A549 (cell line): ENCODE results near the gene CD82. TPM values are rescaled to one million over a fixed set of nuclear protein-coding genes. Genes with fewer than 3 reads are reported as not detected.

Experiments
- ATAC-seq, 2 experiments: fragments of 200-7000 bp in 1 of 2; fragments of >200 bp in 1 of 2; cut with Nextera tagmentation in 1 of 2; cut with Tn5 transposase in 1 of 2; 3 replicates each; pipeline versions ENCODE4 v1.8.0 to v1.9.1; 2018 to 2020; ENCODE audit warnings: mild to moderate bottlenecking in 1 of 2, moderate library complexity in 1 of 2
- CTCF ChIA-PET: fragments of 300-600 bp; sonication (Branson Sonifier 250); formaldehyde crosslinking; extraction: SDS; loops from one replicate; lab custom pipeline; 2021; ENCODE audit warnings: antibody characterized with exemption, inconsistent platforms; lab: Yijun Ruan, JAX
- POLR2A ChIA-PET: fragments of 350-600 bp; formaldehyde crosslinking; extraction: SDS; loops from one replicate; lab custom pipeline; 2021; ENCODE audit warnings: antibody characterized with exemption, inconsistent platforms; lab: Yijun Ruan, JAX
- DNase-seq, 2 experiments: peaks; one replicate each; pipeline versions ENCODE4 v3.0.0 to v3.0.0-alpha.2; 2011 to 2016; ENCODE audit warnings: low read depth in 1 of 2, low spot score in 1 of 2
- FAIRE-seq: peaks from 2 replicates; lab custom pipeline; 2011; peaks lifted over from hg19 to GRCh38; lab: Jason Lieb, UNC
- H3K27ac ChIP-seq, 2 experiments: fragments of >200 bp; sonication (Bioruptor Twin); formaldehyde crosslinking; 3 replicates each; pipeline ENCODE4 v1.5.1; 2016 to 2017
- H3K4me1 ChIP-seq: fragments of >200 bp; sonication (Bioruptor Twin); formaldehyde crosslinking; 3 replicates; pipeline ENCODE4 v1.6.1; 2016
- H3K4me2 ChIP-seq: fragments of >200 bp; sonication (Bioruptor Twin); formaldehyde crosslinking; 3 replicates; pipeline ENCODE4 v1.6.1; 2016
- H3K4me3 ChIP-seq: fragments of >200 bp; sonication (Bioruptor Twin); formaldehyde crosslinking; 3 replicates; pipeline ENCODE4 v1.5.1; 2016
- H3K9me3 ChIP-seq: fragments of >200 bp; sonication (Bioruptor Twin); formaldehyde crosslinking; 3 replicates; pipeline ENCODE4 v1.6.1; 2016
- CBX2 ChIP-seq: fragments of 200-600 bp; sonication (generic); IDR thresholded peaks from 2 replicates; pipeline ENCODE4 v1.6.1; 2016; ENCODE audit warnings: low read depth, mild to moderate bottlenecking, borderline replicate concordance
- CHD2 ChIP-seq: fragments of 150-350 bp; IDR thresholded peaks from 2 replicates; pipeline ENCODE4 v1.6.1; 2014; ENCODE audit warnings: low read length; ENCODE audit not compliant: partially characterized antibody
- CHD4 ChIP-seq: fragments of 200-600 bp; sonication (generic); IDR thresholded peaks from 2 replicates; pipeline ENCODE4 v1.6.1; 2016; ENCODE audit warnings: antibody characterized with exemption, mild to moderate bottlenecking, borderline replicate concordance
- CTCF ChIP-seq: fragments of >200 bp; sonication (Bioruptor Twin); formaldehyde crosslinking; IDR thresholded peaks from 3 replicates; pipeline ENCODE4 v1.5.1; 2016
- EHF ChIP-seq: fragments of 250-450 bp; sonication (Bioruptor Pico); IDR thresholded peaks from 2 replicates; pipeline ENCODE4 v1.5.0; 2020; ENCODE audit warnings: mild to moderate bottlenecking
- ELK1 ChIP-seq: fragments of 150-350 bp; IDR thresholded peaks from 2 replicates; pipeline ENCODE4 v1.6.1; 2014; ENCODE audit warnings: low read depth, mild to moderate bottlenecking, low read length
- HMGXB4 ChIP-seq: fragments of 250-450 bp; sonication (Bioruptor Pico); IDR thresholded peaks from 2 replicates; pipeline ENCODE4 v1.5.0; 2021; ENCODE audit warnings: mild to moderate bottlenecking, moderate library complexity, borderline replicate concordance
- JUN ChIP-seq, 2 experiments: fragments of >200 bp; sonication (Bioruptor Twin); formaldehyde crosslinking; IDR thresholded peaks; 2 replicates in 1 of 2; 3 replicates in 1 of 2; pipeline ENCODE4 v1.6.1; 2016 to 2017
- JUNB ChIP-seq: fragments of >200 bp; sonication (Bioruptor Twin); formaldehyde crosslinking; IDR thresholded peaks from 2 replicates; pipeline ENCODE4 v1.6.1; 2016
- KDM1A ChIP-seq: fragments of 200-600 bp; sonication (generic); IDR thresholded peaks from 2 replicates; pipeline ENCODE4 v1.6.1; 2016; ENCODE audit warnings: low read depth, mild to moderate bottlenecking
- NFE2L2 ChIP-seq: fragments of 150-350 bp; conservative IDR thresholded peaks from 2 replicates; pipeline ENCODE4 v1.6.1; 2014; ENCODE audit warnings: low read length
- POLR2AphosphoS2 ChIP-seq: conservative IDR thresholded peaks from 2 replicates; pipeline ENCODE4 v1.6.1; 2012; ENCODE audit warnings: low read length, improper control_type of control experiment, inconsistent platforms
- RAD21 ChIP-seq, 2 experiments: fragments of >200 bp in 1 of 2; sonication (Bioruptor Twin) in 1 of 2; formaldehyde crosslinking in 1 of 2; IDR thresholded peaks in 1 of 2; conservative IDR thresholded peaks in 1 of 2; 2 replicates in 1 of 2; 3 replicates in 1 of 2; pipeline ENCODE4 v1.6.1; 2012 to 2018; ENCODE audit warnings: inconsistent platforms in 1 of 2
- REST ChIP-seq: fragments of 200-600 bp; sonication (generic); IDR thresholded peaks from 2 replicates; pipeline ENCODE4 v1.6.1; 2016; ENCODE audit warnings: antibody characterized with exemption, mild to moderate bottlenecking, moderate library complexity
- RNF2 ChIP-seq: fragments of 200-600 bp; sonication (generic); IDR thresholded peaks from 2 replicates; pipeline ENCODE4 v1.6.1; 2016; ENCODE audit warnings: low read depth, mild to moderate bottlenecking, antibody characterized with exemption, moderate library complexity, borderline replicate concordance
- SMC3 ChIP-seq: fragments of >200 bp; sonication (Bioruptor Twin); formaldehyde crosslinking; IDR thresholded peaks from 3 replicates; pipeline ENCODE4 v1.6.1; 2018; ENCODE audit warnings: inconsistent platforms
- USF2 ChIP-seq: fragments of 450-650 bp; IDR thresholded peaks from 2 replicates; pipeline ENCODE4 v1.6.1; 2014; ENCODE audit warnings: antibody characterized with exemption
- ZNF302 ChIP-seq: fragments of 250-450 bp; sonication (Bioruptor Pico); IDR thresholded peaks from 2 replicates; pipeline ENCODE4 v1.9.0; 2021; ENCODE audit warnings: inconsistent platforms, mild to moderate bottlenecking, moderate library complexity
- WGBS: methylation state at CpG from one replicate; pipeline ENCODE4 v1.1.6; 2017; ENCODE audit errors: missing lambda C conversion rate; 5-methylcytosine and 5-hydroxymethylcytosine counted together
- polyA plus RNA-seq, 4 experiments: library from polyadenylated mRNA; depleted of rRNA in 3 of 4; stranded (reverse); fragments of >200 nt; fragmentation: RNase III in 1 of 4; extraction: RNeasy Plus Mini Kit Qiagen cat#74134 plus additional on column Dnase treatment in 1 of 4; gene quantifications; 2 replicates in 3 of 4; 3 replicates in 1 of 4; pipeline ENCODE4 v1.2.3, GENCODE V29; 2011 to 2017

CD82 gene
- polyA plus RNA-seq, 2 of the 4 experiments (the other 2 are of a cell fraction) = 2.8 to 3.2 TPM

- ChIA-PET CTCF (interaction anchor here (0.8 to 25.3 kb wide), 13 partner anchors 13 to 481 kb away, joined by 3 to 865 read pairs (median 5); partner anchors contain the start of gene CD82), POLR2A (no interaction called here)
- no peak for DNase-seq
- H3K27ac ChIP-seq = no peak overlapping the region
- no peaks in the 10 kb centered on the region for H3K9me3 ChIP-seq
- H3K4me1 ChIP-seq = no peaks in the 10 kb centered on the region
- no peak overlapping the region for H3K4me3 ChIP-seq
- no peak overlapping the region for H3K4me2 ChIP-seq
- no peak for FAIRE-seq
- ATAC-seq = no peak
- TF ChIP-seq CHD2 (no peak), RAD21 (conservative IDR thresholded peaks at IDR 0.05 in 1 of 2, IDR thresholded peaks at IDR 0.05 in 1 of 2) (no peak), CBX2 (no peak), CHD4 (no peak)
- 64% methylated on average over 14 of the region's 15 CpGs for WGBS
Observed at GRCh38 chr11:44615041-44615755, 49.7 kb downstream of the CD82 start.

GRCh38 chr11:44615913-44616791 is 50.7 kb downstream of the CD82 start:
- ATAC-seq (no peak), DNase-seq (no peak), FAIRE-seq (no peak)
- ChIA-PET CTCF (interaction anchor here (0.9 to 25.3 kb wide), 44 partner anchors 14 to 522 kb away, joined by 3 to 865 read pairs (median 5); partner anchors contain the start of gene CD82), POLR2A (interaction anchor here (1.0 to 1.6 kb wide), 3 partner anchors 47 to 61 kb away, joined by 3 to 4 read pairs (median 4); no protein-coding TSS in a partner anchor)
- WGBS = 79% methylated on average over 14 of the region's 14 CpGs
- H3K9me3 ChIP-seq = no peaks in the 10 kb centered on the region
- no peaks in the 10 kb centered on the region for H3K4me1 ChIP-seq
- H3K4me2 ChIP-seq = no peak overlapping the region
- no peak overlapping the region for H3K4me3 ChIP-seq
- TF ChIP-seq CHD2 (no peak), NFE2L2 (no peak), ZNF302 (CRISPR knock-in tag) (no peak), EHF (CRISPR knock-in tag) (no peak), SMC3 (no peak), JUN (IDR thresholded peaks at IDR 0.05) (no peak), JUNB (no peak), ELK1 (no peak), HMGXB4 (CRISPR knock-in tag) (no peak), CTCF (no peak), RNF2 (no peak), USF2 (no peak), REST (no peak), KDM1A (no peak), POLR2AphosphoS2 (no peak)
- no peak overlapping the region for H3K27ac ChIP-seq
